IgD-negative memory B cell (primary cell): ENCODE measurements around the gene RNF114. TPM values are rescaled to one million over a fixed set of nuclear protein-coding genes. Genes with fewer than 3 reads are reported as not detected.

ENCODE experiments used
- H3K27ac Mint-ChIP-seq, 3 donors: one replicate each; pipeline ENCODE4 v1.8.0; 2020 to 2022; ENCODE audit warnings: mild to moderate bottlenecking in 3 of 3, mixed read lengths in 3 of 3, moderate library complexity in 1 of 3
- H3K27me3 Mint-ChIP-seq: one replicate; pipeline ENCODE4 v1.8.0; 2021; ENCODE audit warnings: mixed read lengths
- H3K36me3 Mint-ChIP-seq: one replicate; pipeline ENCODE4 v1.8.0; 2020; ENCODE audit warnings: mild to moderate bottlenecking, mixed read lengths
- H3K4me1 Mint-ChIP-seq, 3 donors: one replicate each; pipeline ENCODE4 v1.8.0; 2020 to 2022; ENCODE audit warnings: mixed read lengths in 3 of 3, mild to moderate bottlenecking in 1 of 3
- H3K4me3 Mint-ChIP-seq, 4 donors: one replicate each; pipeline ENCODE4 v1.8.0; 2020 to 2022; ENCODE audit warnings: mild to moderate bottlenecking in 4 of 4, mixed read lengths in 4 of 4, moderate library complexity in 3 of 4
- H3K9me3 Mint-ChIP-seq, 3 donors: one replicate each; pipeline ENCODE4 v1.8.0; 2020 to 2021; ENCODE audit warnings: mixed read lengths in 3 of 3, mild to moderate bottlenecking in 1 of 3
- polyA plus RNA-seq: library from polyadenylated mRNA; unstranded; fragments of 300-500 nt; fragmentation: Illumina TruSeq; gene quantifications from one replicate; pipeline ENCODE4 v1.2.3, GENCODE V29; 2021

RNF114 gene
- polyA plus RNA-seq: 119 TPM

DNA sequence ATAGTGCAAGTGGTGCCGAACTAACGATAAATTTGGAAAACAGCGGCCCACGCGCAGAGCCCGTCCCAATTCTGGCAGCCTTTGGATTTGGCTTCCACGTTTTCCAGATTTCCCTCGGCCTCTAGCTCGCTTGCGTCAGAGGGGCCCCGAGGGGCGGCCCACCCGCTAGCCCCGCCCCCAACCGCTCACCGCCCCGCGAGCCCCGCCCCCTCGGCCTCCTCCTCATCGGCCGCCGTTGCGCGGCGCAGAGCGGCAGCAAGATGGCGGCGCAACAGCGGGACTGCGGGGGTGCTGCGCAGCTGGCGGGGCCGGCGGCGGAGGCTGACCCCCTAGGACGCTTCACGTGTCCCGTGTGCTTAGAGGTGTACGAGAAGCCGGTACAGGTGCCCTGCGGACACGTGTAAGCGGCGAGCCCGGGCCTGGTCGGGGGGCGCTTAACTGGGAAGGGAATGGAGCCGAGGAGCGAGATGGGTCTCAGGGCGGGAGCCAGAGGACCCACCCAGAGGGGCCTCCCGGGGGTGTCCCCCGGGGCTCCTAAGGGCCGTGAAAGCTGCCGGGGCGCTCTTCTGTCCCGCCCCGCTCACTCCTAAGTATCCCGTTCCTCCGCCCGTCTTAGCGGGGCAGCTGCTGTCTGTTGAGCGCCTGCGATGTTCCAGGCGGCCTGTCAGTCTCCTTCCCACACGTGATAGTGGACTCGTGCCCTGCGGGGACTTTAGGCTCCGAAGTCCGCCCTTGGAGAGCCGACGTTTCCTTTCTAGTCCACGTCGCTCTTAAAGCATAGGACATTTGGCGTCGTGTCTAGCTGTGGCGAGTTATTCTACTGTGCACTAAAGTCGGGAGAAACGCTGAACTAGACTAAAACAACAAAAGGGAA, at the start of gene RNF114:
TSS of gene RNF114 (plus strand) at position 245 of the 874 bp plus-strand sequence. CDS start at position 261, 16 bp downstream.
- Mint-ChIP-seq H3K4me3 (peak within 1 kb of the TSS; percentile 96 to 98 (median 96)), H3K36me3 (peaks cover 4% of the 10 kb centered on the region), H3K4me1 (peaks cover 38 to 44% (median 41%) of the 10 kb centered on the region in 3 donors), H3K27ac (peak within 1 kb of the TSS; percentile 93 to 96 (median 96)), H3K9me3 (no peaks in the 10 kb centered on the region), H3K27me3 (no peaks in the 10 kb centered on the region)

DNA sequence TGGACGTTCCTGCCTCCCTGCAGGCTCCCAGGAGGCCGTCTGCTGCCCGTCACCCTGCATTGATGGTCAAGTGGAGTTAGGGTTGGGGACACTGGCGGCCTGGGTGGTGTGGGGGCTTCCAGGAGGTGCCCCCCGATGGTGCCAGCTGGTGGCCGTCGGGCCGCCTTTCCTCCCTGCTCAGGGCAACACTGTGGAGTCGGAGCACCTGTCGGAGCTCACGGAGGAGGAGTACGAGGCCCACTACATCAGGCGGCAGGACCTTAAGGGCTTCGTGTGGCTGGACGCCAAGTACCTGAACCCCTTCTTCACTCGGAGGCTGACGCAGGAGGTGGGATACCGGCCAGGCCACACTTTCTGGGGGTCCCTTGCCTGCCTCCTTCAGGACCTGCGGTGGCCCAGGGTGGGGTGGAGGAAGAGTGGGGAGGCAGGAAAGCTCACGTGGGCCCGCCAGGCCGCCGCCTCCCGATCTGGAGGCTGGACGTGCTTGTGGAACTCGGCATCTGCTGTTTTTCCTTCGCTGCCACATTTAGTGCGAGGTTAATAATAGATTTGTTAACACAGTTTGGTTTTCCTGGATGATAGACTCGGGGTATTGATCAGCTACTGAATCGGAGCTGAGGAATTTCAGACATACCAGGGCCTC, 49.5 kb upstream of the RNF114 start:
- peaks cover 7% of the 10 kb centered on the region for H3K36me3 Mint-ChIP-seq
- no peak overlapping the region for H3K27ac Mint-ChIP-seq
- H3K27me3 Mint-ChIP-seq: no peaks in the 10 kb centered on the region
- H3K4me1 Mint-ChIP-seq: peaks cover 4 to 7% (median 6%) of the 10 kb centered on the region in 3 donors
- H3K4me3 Mint-ChIP-seq: no peak overlapping the region
- H3K9me3 Mint-ChIP-seq: no peaks in the 10 kb centered on the region

DNA sequence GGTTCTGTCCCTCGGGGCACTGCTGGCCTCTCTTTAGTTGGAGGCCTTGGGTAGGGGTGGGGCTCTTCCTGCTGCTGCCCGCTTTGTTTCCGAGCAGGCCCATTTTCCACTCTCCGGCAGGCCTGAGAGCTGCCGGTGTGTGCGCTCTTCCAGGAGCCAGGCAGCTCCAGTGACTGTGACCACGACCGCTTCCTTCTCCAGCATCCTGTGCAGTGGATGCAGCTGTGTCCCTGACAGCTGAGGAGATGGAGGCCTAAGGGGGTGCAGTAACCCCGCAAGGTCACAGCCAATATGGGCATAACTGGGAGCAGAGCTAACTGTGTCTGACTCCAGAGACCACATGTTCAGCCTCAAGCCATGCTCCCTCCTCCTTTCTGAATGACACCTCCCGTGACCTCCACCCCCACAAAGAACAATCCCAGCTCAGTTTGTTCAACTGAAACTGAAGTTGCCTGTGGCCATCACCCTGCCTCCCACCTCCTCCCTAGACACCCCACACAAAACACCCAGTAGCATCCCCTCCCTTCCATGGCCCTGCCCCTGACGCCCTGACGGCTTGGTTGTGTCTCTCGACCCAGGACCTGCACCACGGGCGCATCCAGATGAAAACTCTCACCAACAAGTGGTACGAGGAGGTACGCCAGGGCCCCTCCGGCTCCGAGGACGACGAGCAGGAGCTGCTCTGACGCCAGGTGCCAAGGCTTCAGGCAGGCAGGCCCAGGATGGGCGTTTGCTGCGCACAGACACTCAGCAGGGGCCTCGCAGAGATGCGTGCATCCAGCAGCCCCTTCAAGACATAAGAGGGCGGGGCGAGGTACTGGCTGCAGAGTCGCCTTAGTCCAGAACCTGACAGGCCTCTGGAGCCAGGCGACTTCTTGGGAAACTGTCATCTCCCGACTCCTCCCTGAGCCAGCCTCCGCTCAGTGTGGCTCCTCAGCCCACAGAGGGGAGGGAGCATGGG, 48.7 kb upstream of the RNF114 start:
- Mint-ChIP-seq H3K4me1 (peaks cover 4 to 7% (median 7%) of the 10 kb centered on the region in 3 donors), H3K27me3 (no peaks in the 10 kb centered on the region), H3K27ac (peak overlapping the region in 2 of 3 donors; percentile 4 to 80), H3K36me3 (peaks cover 7% of the 10 kb centered on the region), H3K9me3 (no peaks in the 10 kb centered on the region), H3K4me3 (no peak overlapping the region)

DNA sequence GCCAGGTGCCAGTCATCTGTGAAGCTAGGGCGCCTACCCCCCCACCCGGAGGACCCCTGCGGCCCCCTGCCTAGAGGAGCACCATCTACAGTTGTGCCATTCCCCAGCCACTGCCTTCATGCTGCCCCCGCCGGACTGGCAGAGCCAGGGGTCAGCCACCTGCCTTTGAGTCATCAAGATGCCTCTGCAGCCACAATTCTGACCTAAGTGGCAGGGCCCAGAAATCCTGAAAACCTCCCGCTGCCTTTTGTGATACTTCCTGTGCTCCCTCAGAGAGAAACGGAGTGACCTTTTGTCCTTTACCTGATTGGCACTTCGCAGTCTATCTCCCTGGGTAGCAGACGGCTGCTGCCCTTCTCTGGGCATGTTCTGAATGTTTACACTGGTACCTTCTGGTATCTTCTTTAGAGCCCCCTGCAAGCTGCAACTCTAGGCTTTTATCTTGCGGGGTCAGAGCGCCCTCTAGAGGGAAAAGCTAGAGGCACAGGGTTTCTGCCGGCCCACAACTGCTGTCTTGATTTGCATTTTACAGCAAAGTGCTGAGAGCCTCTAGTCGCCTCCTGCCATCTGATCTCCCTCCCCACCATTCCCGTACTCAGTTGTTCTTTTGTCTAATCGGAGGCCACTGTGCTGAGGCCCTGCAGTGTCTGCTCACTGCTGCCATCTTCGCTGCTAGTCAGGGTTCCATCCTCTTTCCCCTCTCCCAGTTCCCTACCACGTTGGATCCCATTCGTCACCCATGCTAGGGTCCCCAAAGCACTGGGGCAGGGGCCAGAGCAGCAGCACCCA, 47.8 kb upstream of the RNF114 start:
- Mint-ChIP-seq H3K36me3 (peaks cover 7% of the 10 kb centered on the region), H3K27ac (peak overlapping the region; percentile 4 to 27 (median 20)), H3K9me3 (no peaks in the 10 kb centered on the region), H3K4me3 (peak overlapping the region in 1 of 4 donors; percentile 55), H3K4me1 (peaks cover 8 to 12% (median 12%) of the 10 kb centered on the region in 3 donors), H3K27me3 (no peaks in the 10 kb centered on the region)

- no peaks in the 10 kb centered on the region for H3K9me3 Mint-ChIP-seq
- H3K27ac Mint-ChIP-seq: peak overlapping the region in 2 of 3 donors; percentile 20 to 65
- H3K4me1 Mint-ChIP-seq: peaks cover 16 to 21% (median 21%) of the 10 kb centered on the region in 3 donors
- H3K36me3 Mint-ChIP-seq: peaks cover 7% of the 10 kb centered on the region
- peak overlapping the region in 1 of 4 donors; percentile 55 for H3K4me3 Mint-ChIP-seq
- H3K27me3 Mint-ChIP-seq: no peaks in the 10 kb centered on the region
These were observed 46.9 kb upstream of the RNF114 start for GRCh38 chr20:49889001-49889934.

DNA sequence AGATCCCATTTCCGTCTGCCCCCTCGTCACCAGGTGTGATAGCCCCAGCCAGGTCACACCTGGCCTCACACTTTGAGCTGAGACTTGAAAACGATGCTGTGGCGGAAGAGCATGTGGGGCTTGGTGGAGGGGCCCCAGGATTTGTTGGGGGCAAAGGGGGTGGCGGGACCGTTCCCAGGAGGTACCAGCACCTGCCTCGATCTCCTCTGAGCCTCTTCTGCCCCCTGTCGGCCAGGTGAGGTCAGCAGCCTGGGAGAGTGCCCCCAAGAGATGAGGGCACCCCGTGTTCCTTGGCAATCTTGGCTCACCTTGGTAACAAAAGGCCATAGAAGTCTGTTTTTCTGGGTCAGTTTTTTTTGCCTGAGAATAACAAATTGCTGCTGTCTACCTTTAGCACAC, 46.3 kb upstream of the RNF114 start:
- no peaks in the 10 kb centered on the region for H3K9me3 Mint-ChIP-seq
- H3K27ac Mint-ChIP-seq: peak overlapping the region in 1 of 3 donors; percentile 65
- no peaks in the 10 kb centered on the region for H3K27me3 Mint-ChIP-seq
- H3K4me3 Mint-ChIP-seq: no peak overlapping the region
- H3K4me1 Mint-ChIP-seq: peaks cover 18 to 22% (median 22%) of the 10 kb centered on the region in 3 donors
- H3K36me3 Mint-ChIP-seq: peaks cover 7% of the 10 kb centered on the region

DNA sequence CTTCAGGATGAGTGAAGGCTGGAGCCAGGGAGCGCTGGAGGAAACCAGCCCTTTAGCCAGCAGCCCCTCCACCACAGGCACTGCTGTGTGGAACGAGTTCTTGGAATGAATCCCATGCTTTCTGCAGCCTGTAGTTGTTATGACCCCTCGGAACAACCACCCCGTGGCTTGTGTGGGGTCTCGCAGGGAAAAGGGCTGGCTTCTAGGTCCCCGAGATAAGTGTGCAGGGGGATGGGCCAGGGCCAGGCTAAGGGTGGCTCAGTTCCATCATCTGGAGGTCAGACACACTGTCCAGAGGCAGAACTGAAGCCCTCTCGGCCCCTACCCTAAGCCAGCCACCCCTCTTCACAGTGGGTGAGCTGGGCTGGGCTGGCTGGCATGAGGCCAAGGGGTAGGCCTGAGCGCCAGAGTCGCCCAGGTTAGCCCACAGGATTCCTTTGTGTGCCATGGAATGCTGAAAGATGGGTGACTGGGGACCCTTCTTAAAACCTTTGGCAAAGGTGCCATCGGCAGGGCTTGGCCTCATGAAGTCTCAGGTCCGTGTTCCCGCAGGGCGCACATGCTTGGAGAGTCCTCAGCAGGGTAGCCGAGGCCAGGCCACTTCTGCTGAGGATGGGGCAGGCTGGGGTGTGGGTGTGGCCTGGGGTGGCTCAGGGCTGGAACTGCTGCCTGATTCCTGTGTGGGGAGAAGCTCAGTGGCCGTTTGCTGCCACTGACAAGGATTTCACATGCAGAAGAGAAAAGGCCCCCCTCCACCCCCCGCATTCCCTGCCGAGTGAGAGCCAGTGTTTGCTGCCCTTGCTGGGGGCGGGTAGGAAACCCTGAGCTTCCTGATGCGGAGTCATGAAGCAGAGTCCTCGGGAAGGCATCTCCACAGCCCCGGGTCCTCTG, 45.5 kb upstream of the RNF114 start:
- Mint-ChIP-seq H3K27me3 (no peaks in the 10 kb centered on the region), H3K4me3 (no peak overlapping the region), H3K9me3 (no peaks in the 10 kb centered on the region), H3K36me3 (peaks cover 7% of the 10 kb centered on the region), H3K27ac (no peak overlapping the region), H3K4me1 (peaks cover 18 to 22% (median 22%) of the 10 kb centered on the region in 3 donors)

DNA sequence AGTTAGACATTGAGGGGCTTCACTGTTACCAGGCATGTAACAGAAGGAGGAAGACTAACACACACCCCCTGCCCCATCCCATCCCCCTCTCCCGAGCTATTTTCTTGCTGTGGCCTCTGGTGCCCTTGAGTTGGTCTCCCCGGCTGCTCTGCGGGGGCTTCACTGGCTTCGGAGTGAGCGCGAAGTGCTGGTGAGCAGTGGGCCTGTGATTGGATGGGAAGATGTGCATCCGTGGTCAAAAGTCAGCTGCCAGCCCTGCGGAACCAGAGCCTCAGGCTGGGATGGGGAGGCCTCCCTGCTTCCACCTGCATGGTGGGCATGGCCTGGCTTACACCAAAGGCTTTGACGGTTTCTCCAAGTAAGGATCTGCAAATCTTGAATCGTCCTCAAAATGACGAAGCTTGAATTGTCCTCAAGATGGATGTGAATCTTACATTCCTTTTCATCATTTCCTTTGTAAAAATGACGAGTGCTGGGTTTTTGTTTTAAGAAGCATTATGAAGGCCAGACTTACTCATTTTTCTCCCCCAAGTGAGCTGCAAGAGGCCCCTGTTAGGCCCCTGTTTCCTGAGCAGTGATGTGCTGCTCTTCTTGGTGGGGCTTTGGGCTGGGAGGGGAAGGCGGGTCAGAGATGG, 44.6 kb upstream of the RNF114 start:
- H3K27me3 Mint-ChIP-seq: no peaks in the 10 kb centered on the region
- H3K36me3 Mint-ChIP-seq: peaks cover 7% of the 10 kb centered on the region
- H3K4me3 Mint-ChIP-seq: peak overlapping the region in 1 of 4 donors; percentile 33
- H3K4me1 Mint-ChIP-seq: peaks cover 18 to 22% (median 22%) of the 10 kb centered on the region in 3 donors
- H3K27ac Mint-ChIP-seq: peak overlapping the region in 1 of 3 donors; percentile 71
- H3K9me3 Mint-ChIP-seq: no peaks in the 10 kb centered on the region

DNA sequence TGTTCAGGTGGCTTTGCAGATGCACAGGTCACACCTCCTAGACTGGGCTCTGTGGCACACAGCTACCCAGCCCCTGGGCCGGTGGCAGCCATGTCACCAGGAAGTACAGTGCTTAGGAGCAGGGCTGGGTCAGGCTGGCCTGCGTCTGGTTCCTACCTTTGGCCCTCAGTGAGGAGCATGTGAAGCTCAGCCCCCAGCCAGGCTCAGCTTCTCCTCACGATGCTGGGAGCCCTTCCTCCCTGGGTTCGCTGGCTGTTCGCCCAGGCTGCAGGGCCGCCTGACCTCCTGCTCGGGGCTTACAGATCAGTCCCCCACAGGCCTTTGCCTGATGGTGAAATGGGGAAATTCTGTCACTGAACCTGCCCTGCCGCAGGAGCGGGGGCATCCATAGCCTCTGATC, 43.9 kb upstream of the RNF114 start:
- H3K4me1 Mint-ChIP-seq: peaks cover 18 to 22% (median 22%) of the 10 kb centered on the region in 3 donors
- H3K9me3 Mint-ChIP-seq: no peaks in the 10 kb centered on the region
- peaks cover 7% of the 10 kb centered on the region for H3K36me3 Mint-ChIP-seq
- no peaks in the 10 kb centered on the region for H3K27me3 Mint-ChIP-seq
- H3K4me3 Mint-ChIP-seq: no peak overlapping the region
- peak overlapping the region in 1 of 3 donors; percentile 71 for H3K27ac Mint-ChIP-seq

DNA sequence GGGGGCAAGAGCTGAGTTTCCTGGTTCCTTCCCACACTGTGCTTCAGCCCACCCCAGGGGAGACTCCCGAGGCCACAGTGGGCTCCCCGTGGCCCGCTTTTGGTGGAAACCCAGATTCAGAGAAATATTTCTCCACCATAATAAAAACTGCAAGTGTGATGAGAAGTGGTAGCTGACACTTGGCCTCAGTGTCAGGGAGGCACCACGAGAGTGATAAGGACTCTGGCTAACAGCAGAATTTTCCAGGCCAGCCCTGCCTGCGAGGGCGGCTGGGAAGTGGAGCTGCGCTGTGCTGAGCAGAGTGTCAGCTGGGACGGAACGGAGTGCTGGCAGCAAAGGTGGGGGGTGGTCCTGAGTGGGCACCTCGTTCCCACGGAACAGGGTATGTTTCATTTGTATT, 43.4 kb upstream of the RNF114 start:
- peaks cover 4% of the 10 kb centered on the region for H3K36me3 Mint-ChIP-seq
- H3K27ac Mint-ChIP-seq: no peak overlapping the region
- H3K9me3 Mint-ChIP-seq: no peaks in the 10 kb centered on the region
- peak overlapping the region in 1 of 4 donors; percentile 58 for H3K4me3 Mint-ChIP-seq
- no peaks in the 10 kb centered on the region for H3K27me3 Mint-ChIP-seq
- H3K4me1 Mint-ChIP-seq: peaks cover 18 to 22% (median 22%) of the 10 kb centered on the region in 3 donors

DNA sequence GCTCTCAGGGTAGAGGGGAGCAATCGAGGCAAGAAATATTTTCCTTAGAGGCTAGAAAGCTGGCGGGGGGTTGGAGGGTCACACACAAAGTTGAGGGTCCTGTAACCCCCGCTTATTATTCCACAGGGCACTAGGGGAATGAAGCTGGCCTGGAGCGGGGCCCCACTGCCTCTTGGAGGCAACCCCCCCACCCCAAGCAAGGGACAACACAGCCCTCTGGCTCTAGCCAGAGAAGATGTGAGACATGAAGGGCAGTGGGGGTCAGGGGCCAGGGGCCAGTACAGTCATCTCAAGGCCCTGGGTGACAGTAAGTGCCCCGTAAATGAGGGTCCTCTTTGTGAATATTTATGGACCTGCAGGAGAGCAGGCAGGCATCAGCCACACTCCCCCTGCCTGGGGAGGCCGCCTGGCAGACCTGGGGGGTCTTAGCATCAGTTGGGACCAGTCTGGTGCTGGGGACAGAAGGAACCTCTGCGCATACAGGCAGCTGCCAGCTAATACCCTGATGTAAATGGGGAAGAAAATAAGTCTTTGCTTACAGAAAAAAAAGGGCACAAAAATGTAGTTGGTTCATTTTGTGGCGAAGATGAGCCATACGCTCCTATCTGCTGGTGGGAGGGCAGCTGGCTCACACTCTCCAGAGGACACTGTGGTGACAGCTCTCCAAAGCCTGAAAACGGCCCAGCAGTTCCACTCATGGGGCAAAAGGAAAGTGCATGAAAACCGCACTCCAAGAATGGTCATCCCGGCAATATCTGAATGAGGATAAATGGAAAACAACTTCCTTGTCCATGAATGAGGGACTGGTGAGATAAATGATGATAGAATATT, 42.7 kb upstream of the RNF114 start:
- Mint-ChIP-seq H3K4me3 (peak overlapping the region; percentile 2 to 72 (median 58)), H3K27me3 (no peaks in the 10 kb centered on the region), H3K36me3 (peaks cover 2% of the 10 kb centered on the region), H3K4me1 (peaks cover 16 to 19% (median 18%) of the 10 kb centered on the region in 3 donors), H3K9me3 (no peaks in the 10 kb centered on the region), H3K27ac (no peak overlapping the region)
